Muscle of leg (tissue), 11 donors: ENCODE results near the gene PRRT2. TPM values are rescaled to one million over a fixed set of nuclear protein-coding genes. Genes with fewer than 3 reads are reported as not detected.

Experiments used
- DNase-seq: peaks from one replicate; pipeline ENCODE4 v3.0.0; 2013
- H3K27ac ChIP-seq: one replicate; pipeline ENCODE4 v1.5.1; 2013; ENCODE audit warnings: mild to moderate bottlenecking, low read length, control low read depth
- H3K27me3 ChIP-seq: one replicate; pipeline ENCODE4 v1.6.1; 2013; ENCODE audit warnings: low read length; ENCODE audit not compliant: control insufficient read depth, insufficient read depth
- H3K36me3 ChIP-seq: one replicate; pipeline ENCODE4 v1.6.1; 2013; ENCODE audit warnings: low read length; ENCODE audit not compliant: control insufficient read depth, insufficient read depth
- H3K4me1 ChIP-seq: one replicate; pipeline ENCODE4 v1.6.1; 2013; ENCODE audit warnings: low read length; ENCODE audit not compliant: control insufficient read depth, insufficient read depth
- H3K4me3 ChIP-seq: one replicate; pipeline ENCODE4 v1.5.1; 2013; ENCODE audit warnings: low read length, control low read depth
- H3K9me3 ChIP-seq: replicated peaks from 2 replicates; pipeline ENCODE4 v1.6.1; 2013; ENCODE audit warnings: low read depth, low read length; ENCODE audit not compliant: control insufficient read depth
- WGBS: methylation state at CpG from one replicate; pipeline ENCODE4 v1.1.5; 2013; ENCODE audit warnings: missing lambda C conversion rate; ENCODE audit not compliant: insufficient coverage; 5-methylcytosine and 5-hydroxymethylcytosine counted together
- polyA plus RNA-seq, 8 donors: library from polyadenylated mRNA; unstranded; fragments of 120-200 nt; gene quantifications; one replicate each; pipeline versions ENCODE4 v1.2.1 to v1.2.3, GENCODE V29; 2013; ENCODE audit warnings: inconsistent platforms in 1 of 8, low replicate concordance in 1 of 8; ENCODE audit not compliant: insufficient read length in 8 of 8, insufficient read depth in 1 of 8
- total RNA-seq: library from RNA; stranded (reverse); fragments of 120-200 nt; gene quantifications from one replicate; pipeline ENCODE4 v1.2.4, GENCODE V29; 2013

PRRT2 gene
- total and polyA plus RNA-seq, 9 donors = 8.3 to 28.5 (median 17.7) TPM

- H3K27ac ChIP-seq = no peak overlapping the region
- H3K4me3 ChIP-seq = no peak overlapping the region
- H3K36me3 ChIP-seq = peaks cover 28% of the 10 kb centered on the region
- 89% methylated on average over 13 of the region's 19 CpGs for WGBS
- no peaks in the 10 kb centered on the region for H3K27me3 ChIP-seq
- no peaks in the 10 kb centered on the region for H3K9me3 ChIP-seq
- no peak for DNase-seq
- H3K4me1 ChIP-seq = peaks cover 14% of the 10 kb centered on the region
Measured at GRCh38 chr16:29858974-29859373, 47.0 kb downstream of the PRRT2 start.

DNA sequence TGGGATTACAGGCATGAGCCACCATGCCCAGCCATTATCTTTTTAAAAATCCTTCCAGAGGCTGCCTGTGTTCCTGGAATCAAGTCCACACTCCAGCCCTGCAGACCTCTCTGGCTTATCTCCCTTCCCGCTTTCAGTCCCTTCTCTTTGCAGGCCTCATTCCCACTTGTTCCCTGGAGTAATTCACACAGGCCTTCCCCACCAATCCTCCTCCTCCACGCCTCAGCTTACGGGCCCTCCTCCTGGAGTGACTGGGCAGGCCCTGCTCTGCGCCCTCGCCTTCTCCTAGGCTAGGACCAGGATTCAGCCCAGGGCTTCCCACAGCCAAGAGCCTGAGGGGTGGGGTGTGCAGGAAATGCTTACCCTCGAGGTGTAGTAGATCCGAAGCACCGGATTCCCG, 48.2 kb downstream of the PRRT2 start:
- peaks cover 14% of the 10 kb centered on the region for H3K4me1 ChIP-seq
- no peak overlapping the region for H3K27ac ChIP-seq

DNA sequence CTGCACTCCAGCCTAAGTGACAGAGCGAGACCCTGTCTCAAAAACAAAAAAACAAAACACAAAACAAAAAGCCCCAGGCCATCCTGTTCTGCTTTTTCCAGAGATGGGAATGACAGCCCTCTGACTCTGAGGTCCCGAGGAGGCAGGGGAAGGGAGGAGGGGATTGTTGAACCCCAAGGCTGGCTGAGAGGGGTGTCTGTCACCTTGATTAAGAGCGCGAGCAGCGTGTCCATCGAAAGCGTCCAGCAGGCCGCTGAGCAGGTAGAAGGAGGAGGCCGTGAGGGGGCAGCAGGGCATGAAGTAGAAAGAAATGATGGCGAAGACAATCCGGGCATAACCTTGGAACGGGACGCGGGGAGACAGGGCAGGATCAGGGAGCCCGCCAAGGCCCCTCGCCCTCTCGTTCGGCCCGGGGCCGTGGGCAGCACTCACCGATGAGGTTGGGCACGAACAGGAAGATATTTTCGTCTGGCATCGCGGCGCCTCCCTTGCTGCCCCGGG, 50.4 kb downstream of the PRRT2 start:
- peaks cover 28% of the 10 kb centered on the region for H3K36me3 ChIP-seq
- H3K9me3 ChIP-seq = no peaks in the 10 kb centered on the region
- H3K4me1 ChIP-seq = peaks cover 12% of the 10 kb centered on the region
- H3K4me3 ChIP-seq = peak overlapping the region; percentile 85
- H3K27me3 ChIP-seq = no peaks in the 10 kb centered on the region
- peak; percentile 33 for DNase-seq
- WGBS = 0% methylated on average over 25 of the region's 27 CpGs
- peak overlapping the region; percentile 20 for H3K27ac ChIP-seq

More for the DNA sequence above, 48.2 kb downstream of the PRRT2 start:
- Histone ChIP-seq H3K36me3 (peaks cover 28% of the 10 kb centered on the region), H3K27me3 (no peaks in the 10 kb centered on the region), H3K9me3 (no peaks in the 10 kb centered on the region), H3K4me3 (no peak overlapping the region)
- DNase-seq = no peak
- WGBS = 96% methylated on average over 5 of the region's 9 CpGs

GRCh38 chr16:29862884-29863668, 51.1 kb downstream of the PRRT2 start, which contains the start of gene CDIPT:
Gene CDIPT (minus strand): TSS chr16:29863226. CDS start chr16:29862857, 369 bp downstream.
- Histone ChIP-seq H3K9me3 (no peaks in the 10 kb centered on the region), H3K27me3 (no peaks in the 10 kb centered on the region), H3K4me3 (peak within 1 kb of the TSS; percentile 85), H3K36me3 (peaks cover 28% of the 10 kb centered on the region), H3K27ac (peak within 1 kb of the TSS; percentile 98), H3K4me1 (peaks cover 12% of the 10 kb centered on the region)
- 0% methylated on average over 22 of the region's 57 CpGs for WGBS
- DNase-seq = peak; percentile 99

DNA sequence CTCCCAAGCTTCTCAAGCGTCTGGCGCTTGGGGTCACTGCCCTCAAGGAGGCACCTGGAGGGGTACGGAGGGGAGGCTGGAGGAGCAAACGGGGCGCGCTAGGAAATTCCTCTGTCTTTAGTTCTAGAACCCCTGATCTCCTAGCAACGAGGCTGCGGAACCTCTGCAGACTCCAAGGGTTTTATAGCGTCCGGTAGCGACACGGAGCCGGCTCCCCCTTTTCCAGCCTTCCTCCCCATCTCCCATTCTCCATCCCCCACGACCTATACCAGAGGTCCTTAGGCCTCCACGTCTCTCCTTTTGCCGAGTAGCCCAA, 51.6 kb downstream of the PRRT2 start:
- DNase-seq = no peak
- 22% methylated on average over 10 of the region's 16 CpGs for WGBS
- H3K9me3 ChIP-seq = no peaks in the 10 kb centered on the region
- no peaks in the 10 kb centered on the region for H3K27me3 ChIP-seq
- peak overlapping the region; percentile 2 for H3K4me3 ChIP-seq
- peaks cover 25% of the 10 kb centered on the region for H3K36me3 ChIP-seq
- H3K4me1 ChIP-seq = peaks cover 12% of the 10 kb centered on the region
- no peak overlapping the region for H3K27ac ChIP-seq

GRCh38 chr16:29864205-29864604, 52.2 kb downstream of the PRRT2 start:
- WGBS = 76% methylated on average over 8 of the region's 9 CpGs
- Histone ChIP-seq H3K4me3 (no peak overlapping the region), H3K4me1 (peaks cover 12% of the 10 kb centered on the region)

More at GRCh38 chr16:29864205-29864604, 52.2 kb downstream of the PRRT2 start:
- H3K27ac ChIP-seq = no peak overlapping the region
- no peaks in the 10 kb centered on the region for H3K27me3 ChIP-seq
- H3K9me3 ChIP-seq = no peaks in the 10 kb centered on the region
- DNase-seq = no peak
- peaks cover 20% of the 10 kb centered on the region for H3K36me3 ChIP-seq

Other genes with a start within 250 kb of the PRRT2 start
- gene SPN, start 148.9 kb upstream of the PRRT2 start, total RNA-seq = 0.31 TPM
- gene SPN, start 148.9 kb upstream of the PRRT2 start, polyA plus RNA-seq = 1 to 10 TPM in 5 of 8 donors, under 1 TPM in 3; 0.66 to 1.5 (median 1.1) TPM
- 57.1 TPM for gene QPRT, start 133.0 kb upstream of the PRRT2 start, total RNA-seq
- 10 to 100 TPM; 60.4 to 97.7 (median 67.1) TPM for gene QPRT, start 133.0 kb upstream of the PRRT2 start, polyA plus RNA-seq
- 0.18 TPM for gene C16orf54, start 66.2 kb upstream of the PRRT2 start, total RNA-seq
- under 1 TPM; 0.15 to 0.35 (median 0.27) TPM for gene C16orf54, start 66.2 kb upstream of the PRRT2 start, polyA plus RNA-seq
- gene ZG16, start 33.9 kb upstream of the PRRT2 start, total RNA-seq = not detected
- under 1 TPM in 2 of 8 donors, not detected in 6; 0.05 to 0.13 TPM for gene ZG16, start 33.9 kb upstream of the PRRT2 start, polyA plus RNA-seq
- 26.2 TPM for gene KIF22, start 21.4 kb upstream of the PRRT2 start, total RNA-seq
- gene KIF22, start 21.4 kb upstream of the PRRT2 start, polyA plus RNA-seq = 10 to 100 TPM; 29.2 to 43.0 (median 39.6) TPM
- gene MAZ, start 5.7 kb upstream of the PRRT2 start, total RNA-seq = 121 TPM
- 100 to 1,000 TPM; 236 to 314 (median 273) TPM for gene MAZ, start 5.7 kb upstream of the PRRT2 start, polyA plus RNA-seq
- gene PAGR1, start 4.0 kb downstream of the PRRT2 start, total RNA-seq = 31.3 TPM
- 10 to 100 TPM; 28.7 to 46.4 (median 33.5) TPM for gene PAGR1, start 4.0 kb downstream of the PRRT2 start, polyA plus RNA-seq
- gene MVP, start 8.3 kb downstream of the PRRT2 start, total RNA-seq = 21.5 TPM
- 10 to 100 TPM; 14.5 to 30.0 (median 19.5) TPM for gene MVP, start 8.3 kb downstream of the PRRT2 start, polyA plus RNA-seq
- gene CDIPT, start 51.0 kb downstream of the PRRT2 start, total RNA-seq = 29.0 TPM
- gene CDIPT, start 51.0 kb downstream of the PRRT2 start, polyA plus RNA-seq = 10 to 100 TPM; 36.2 to 52.8 (median 44.2) TPM
- 1.1 TPM for gene SEZ6L2, start 87.4 kb downstream of the PRRT2 start, total RNA-seq
- 1 to 10 TPM; 2.2 to 8.4 (median 3.2) TPM for gene SEZ6L2, start 87.4 kb downstream of the PRRT2 start, polyA plus RNA-seq
- 0.09 TPM for gene ASPHD1, start 88.3 kb downstream of the PRRT2 start, total RNA-seq
- gene ASPHD1, start 88.3 kb downstream of the PRRT2 start, polyA plus RNA-seq = 1 to 10 TPM in 2 of 8 donors, under 1 TPM in 6; 0.36 to 1.6 (median 0.63) TPM
- gene KCTD13, start 114.0 kb downstream of the PRRT2 start, total RNA-seq = 4.3 TPM
- gene KCTD13, start 114.0 kb downstream of the PRRT2 start, polyA plus RNA-seq = 10 to 100 TPM in 6 of 8 donors, 1 to 10 TPM in 2; 8.5 to 18.8 (median 12.2) TPM
- gene TMEM219, start 149.9 kb downstream of the PRRT2 start, total RNA-seq = 49.5 TPM
- gene TMEM219, start 149.9 kb downstream of the PRRT2 start, polyA plus RNA-seq = 10 to 100 TPM; 53.8 to 73.8 (median 62.0) TPM
- gene TAOK2, start 161.7 kb downstream of the PRRT2 start, total RNA-seq = 28.0 TPM
- gene TAOK2, start 161.7 kb downstream of the PRRT2 start, polyA plus RNA-seq = 10 to 100 TPM; 30.8 to 43.3 (median 38.8) TPM
- 10.5 TPM for gene HIRIP3, start 183.4 kb downstream of the PRRT2 start, total RNA-seq
- 10 to 100 TPM; 14.5 to 18.5 (median 17.1) TPM for gene HIRIP3, start 183.4 kb downstream of the PRRT2 start, polyA plus RNA-seq
- 32.9 TPM for gene INO80E, start 184.0 kb downstream of the PRRT2 start, total RNA-seq
- 10 to 100 TPM; 29.5 to 41.8 (median 36.5) TPM for gene INO80E, start 184.0 kb downstream of the PRRT2 start, polyA plus RNA-seq
- 0.22 TPM for gene DOC2A, start 198.8 kb downstream of the PRRT2 start, total RNA-seq
- gene DOC2A, start 198.8 kb downstream of the PRRT2 start, polyA plus RNA-seq = 1 to 10 TPM in 4 of 8 donors, under 1 TPM in 4; 0.66 to 1.8 (median 0.96) TPM
- not detected for gene C16orf92, start 211.0 kb downstream of the PRRT2 start, total RNA-seq
- not detected for gene C16orf92, start 211.0 kb downstream of the PRRT2 start, polyA plus RNA-seq
- 0.40 TPM for gene TLCD3B, start 219.1 kb downstream of the PRRT2 start, total RNA-seq
- 1 to 10 TPM in 1 of 8 donors, under 1 TPM in 7; 0.25 to 1.7 (median 0.72) TPM for gene TLCD3B, start 219.1 kb downstream of the PRRT2 start, polyA plus RNA-seq